GM19463 (cell line): ENCODE data around the gene PDX1.
"Not testable (repeated sequence)": the region's sequence is repeated elsewhere in the genome, so short reads cannot be mapped to it uniquely, and the experiment has no call there.

Source experiments
- ATAC-seq: cut with Tn5 transposase; IDR thresholded peaks from one replicate; pipeline ENCODE4 v1.9.1; 2021; ENCODE audit warnings: mild to moderate bottlenecking, moderate library complexity; ENCODE audit not compliant: unreplicated experiment

PDX1 gene

GRCh38 chr13:27954406-27954851 is 34.6 kb downstream of the PDX1 start:
- peak; percentile 14 for ATAC-seq

GRCh38 chr13:27955014-27955591 is 35.3 kb downstream of the PDX1 start:
- no peak for ATAC-seq

GRCh38 chr13:27956576-27957300 is 36.9 kb downstream of the PDX1 start:
- no peak for ATAC-seq

GRCh38 chr13:27959976-27960361 is 40.2 kb downstream of the PDX1 start:
- no peak for ATAC-seq

- peak; percentile 62 for ATAC-seq
These were observed 40.8 kb downstream of the PDX1 start for GRCh38 chr13:27960362-27961226.

- no peak for ATAC-seq
These were observed 41.7 kb downstream of the PDX1 start for GRCh38 chr13:27961227-27962085.

- no peak for ATAC-seq
These were observed 42.5 kb downstream of the PDX1 start for GRCh38 chr13:27962128-27962841.

GRCh38 chr13:27962982-27963381 is 43.2 kb downstream of the PDX1 start:
- no peak for ATAC-seq

GRCh38 chr13:27963491-27963890 is 43.7 kb downstream of the PDX1 start:
- ATAC-seq, result no peak

GRCh38 chr13:27964206-27964605 is 44.4 kb downstream of the PDX1 start:
- not testable (repeated sequence) for ATAC-seq

GRCh38 chr13:27964741-27965323 is 45.0 kb downstream of the PDX1 start:
- ATAC-seq, result no peak

- ATAC-seq, result no peak
These were observed 45.5 kb downstream of the PDX1 start for GRCh38 chr13:27965343-27965739.

- ATAC-seq, result no peak
These were observed 46.2 kb downstream of the PDX1 start for GRCh38 chr13:27965740-27966640.

- ATAC-seq, result no peak
These were observed 46.9 kb downstream of the PDX1 start for GRCh38 chr13:27966641-27967202.

GRCh38 chr13:27967203-27967735 is 47.5 kb downstream of the PDX1 start:
- ATAC-seq, result no peak

GRCh38 chr13:27967736-27968315 is 48.0 kb downstream of the PDX1 start:
- no peak for ATAC-seq

- ATAC-seq, result no peak
These were observed 48.7 kb downstream of the PDX1 start for GRCh38 chr13:27968316-27969081.
